NCI-H128 (cell line): ENCODE measurements around the gene TRIM24.
A peak's percentile ranks its signal among the peaks of the same experiment; 100 is the strongest.
"Not testable (repeated sequence)": the region's sequence is repeated elsewhere in the genome, so short reads cannot be mapped to it uniquely, and the experiment has no call there.

Experiments
- DNase-seq: peaks from one replicate; lab custom pipeline; 2025; ENCODE audit not compliant: unreplicated experiment; lab: John Stamatoyannopoulos, UW

Gene TRIM24

DNA sequence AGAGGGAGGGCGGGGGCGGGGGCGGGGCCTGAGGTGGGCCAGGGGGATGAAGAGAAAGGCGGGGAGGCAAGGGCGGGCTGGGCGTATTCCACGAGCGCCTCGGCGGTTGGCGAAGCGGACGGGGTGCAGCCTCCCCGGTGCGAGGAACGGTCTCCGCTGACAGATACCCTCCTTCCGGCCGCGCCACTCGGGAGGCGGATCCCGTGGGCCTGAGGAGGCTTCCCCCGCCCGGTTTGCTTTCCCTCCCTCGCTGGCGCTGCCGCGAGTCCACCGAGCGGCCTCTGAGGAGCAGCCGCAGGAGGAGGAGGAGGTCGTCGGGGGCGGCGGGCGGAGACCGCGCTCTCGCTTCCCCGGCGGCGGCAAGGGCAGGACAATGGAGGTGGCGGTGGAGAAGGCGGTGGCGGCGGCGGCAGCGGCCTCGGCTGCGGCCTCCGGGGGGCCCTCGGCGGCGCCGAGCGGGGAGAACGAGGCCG, at the start of gene TRIM24:
TRIM24 (plus strand) TSS at position 84 of the 473 bp plus-strand sequence; CDS start at position 374, 290 bp downstream.
- DNase-seq = no peak

DNA sequence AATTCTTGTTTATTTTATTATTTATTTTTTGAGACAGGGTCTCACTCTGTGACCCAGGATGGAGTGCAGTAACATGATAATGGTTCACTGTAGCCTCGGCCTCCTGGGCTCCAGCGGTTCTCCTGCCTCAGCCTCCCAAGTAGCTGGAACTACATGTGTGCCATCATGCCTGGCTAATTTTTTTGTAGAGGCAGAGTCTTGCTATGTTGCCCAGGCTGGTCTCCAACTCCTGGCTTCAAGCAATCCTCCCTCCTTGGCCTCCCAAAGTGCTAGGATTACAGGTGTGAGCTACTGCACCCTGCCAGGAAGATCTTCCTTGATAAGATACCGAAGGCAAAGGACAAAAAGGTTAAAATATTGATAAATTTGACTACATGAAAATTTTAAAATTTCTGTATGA, 48.0 kb upstream of the TRIM24 start:
- DNase-seq = not testable (repeated sequence)

DNA sequence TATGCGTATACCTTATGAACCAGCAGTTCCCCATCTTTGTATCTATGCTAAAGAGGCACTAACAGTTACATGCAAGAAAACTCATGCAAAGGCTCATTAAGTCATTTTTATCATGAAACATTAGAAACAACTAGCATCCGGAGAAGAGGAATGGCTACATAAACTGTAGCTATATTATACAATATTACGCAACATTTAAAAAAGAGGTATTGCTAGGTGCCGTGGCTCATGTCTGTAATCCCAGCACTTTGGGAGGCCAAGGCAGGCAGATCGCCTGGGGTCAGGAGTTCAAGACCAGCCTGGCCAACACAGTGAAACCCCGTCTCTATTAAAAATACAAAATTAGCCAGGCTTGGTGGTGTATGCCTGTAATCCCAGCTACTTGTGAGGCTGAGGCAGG, 47.1 kb upstream of the TRIM24 start:
- DNase-seq = not testable (repeated sequence)

DNA sequence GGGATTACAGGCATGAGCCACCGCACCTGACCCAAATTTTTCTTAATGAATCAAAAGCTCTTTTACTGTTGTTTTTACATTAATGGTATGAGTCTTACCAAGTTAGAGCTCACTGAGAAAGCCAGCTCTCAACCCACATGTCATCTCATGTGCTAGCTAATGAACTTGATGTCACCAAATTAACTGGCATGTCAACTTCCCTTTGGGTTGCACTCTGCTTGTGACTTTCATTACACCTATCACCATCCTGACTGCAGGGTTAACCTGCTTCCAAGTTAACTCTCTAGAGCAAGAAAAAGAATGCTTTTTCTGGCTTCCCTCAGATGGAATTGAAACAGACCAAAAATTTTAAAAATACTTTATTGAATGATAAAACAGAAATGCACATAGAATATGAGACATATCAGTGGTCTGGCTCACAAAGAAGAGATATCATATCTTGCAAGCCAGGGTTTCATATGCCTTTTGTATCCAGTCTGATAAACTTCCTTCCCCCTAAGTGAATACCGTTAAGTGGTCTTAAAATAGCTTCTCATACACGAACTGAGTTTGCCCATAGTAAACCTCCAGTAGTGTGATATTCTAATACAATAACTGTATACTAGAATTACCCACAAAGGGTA, 42.9 kb upstream of the TRIM24 start:
- no peak for DNase-seq

DNA sequence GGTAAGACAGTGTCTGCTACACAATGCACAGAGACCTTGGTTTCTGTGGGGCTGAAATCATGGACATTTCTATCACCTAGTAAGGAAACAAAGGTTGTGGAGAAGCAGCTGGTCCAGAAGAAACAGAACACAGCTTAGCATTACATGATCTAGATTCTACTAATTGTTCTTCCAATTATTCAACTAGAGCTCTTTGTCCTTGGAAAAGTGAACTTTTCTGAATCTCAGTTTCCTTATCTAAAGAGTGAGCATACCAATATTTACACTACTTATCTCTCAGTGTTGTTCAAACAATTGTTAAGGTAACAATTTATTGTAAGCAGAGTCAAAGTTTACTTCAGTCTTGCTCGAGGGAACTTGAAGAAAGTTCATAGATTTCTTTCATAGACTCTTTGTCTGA, 42.3 kb upstream of the TRIM24 start:
- DNase-seq = no peak

DNA sequence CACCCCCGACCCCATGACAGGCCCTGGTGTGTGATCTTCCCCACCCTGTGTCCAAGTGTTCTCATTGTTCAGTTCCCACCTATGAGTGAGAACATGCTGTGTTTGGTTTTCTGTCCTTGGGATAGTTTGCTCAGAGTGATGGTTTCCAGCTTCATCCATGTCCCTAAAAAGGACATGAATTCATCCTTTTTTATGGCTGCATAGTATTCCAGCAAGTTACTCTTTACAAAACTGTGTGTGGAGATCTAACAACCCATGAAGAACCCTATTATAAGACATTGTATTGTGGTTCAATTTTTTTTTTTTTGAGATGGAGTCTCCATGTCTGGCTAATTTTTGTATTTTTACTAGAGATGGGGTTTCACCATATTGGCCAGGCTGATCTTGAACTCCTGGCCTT, 41.7 kb upstream of the TRIM24 start:
- not testable (repeated sequence) for DNase-seq

DNA sequence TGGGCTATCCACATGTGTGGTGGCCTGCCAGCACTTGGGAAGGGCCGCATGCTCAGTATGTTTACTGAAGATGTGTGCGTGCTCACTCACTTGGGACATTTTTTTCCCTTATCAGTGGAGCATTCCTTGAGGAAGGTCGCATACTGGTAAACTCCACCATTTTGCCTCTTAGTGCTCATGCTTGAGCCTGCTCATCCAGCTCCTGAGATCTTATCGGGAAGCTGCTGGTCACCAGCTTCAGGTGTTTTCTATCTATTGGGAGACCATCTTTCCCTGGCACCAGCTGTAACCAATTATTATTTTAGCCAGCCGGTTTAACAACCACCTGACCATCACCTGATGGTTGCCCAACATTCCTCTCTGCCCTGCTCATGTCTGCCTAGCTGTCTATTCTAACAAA, 35.0 kb upstream of the TRIM24 start:
- DNase-seq = no peak

DNA sequence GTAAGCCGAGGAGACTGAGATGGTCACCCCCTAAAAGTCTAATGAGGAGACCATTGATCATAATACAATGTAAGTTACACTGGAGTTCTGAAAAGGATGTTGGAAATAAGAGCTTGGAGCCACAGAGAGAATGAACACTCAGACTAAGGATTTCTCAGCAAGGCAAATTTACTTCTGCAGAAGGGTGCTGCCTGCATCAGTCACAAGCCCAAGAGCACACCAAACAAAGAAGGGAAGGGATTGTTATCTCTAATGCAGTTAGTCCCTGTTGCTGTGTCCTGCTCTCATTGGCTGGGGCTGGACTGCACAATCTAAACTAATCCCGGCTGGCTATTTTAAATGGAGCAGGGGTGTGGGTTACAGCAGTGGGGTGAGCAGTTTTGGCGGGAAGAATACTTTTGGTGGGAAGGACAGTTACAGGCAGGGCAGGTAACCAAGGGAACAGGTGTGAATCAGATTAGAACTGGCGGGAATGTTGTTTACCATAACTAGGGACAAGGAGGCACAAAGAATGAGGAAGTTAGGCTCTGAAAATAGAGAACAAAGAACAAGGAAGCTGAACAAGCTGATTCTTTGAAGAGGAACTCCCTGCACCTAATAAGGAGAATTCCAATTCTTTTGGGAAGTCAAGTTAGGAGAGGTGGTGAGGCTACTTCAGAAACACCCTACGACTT, 30.3 kb upstream of the TRIM24 start:
- DNase-seq = no peak

DNA sequence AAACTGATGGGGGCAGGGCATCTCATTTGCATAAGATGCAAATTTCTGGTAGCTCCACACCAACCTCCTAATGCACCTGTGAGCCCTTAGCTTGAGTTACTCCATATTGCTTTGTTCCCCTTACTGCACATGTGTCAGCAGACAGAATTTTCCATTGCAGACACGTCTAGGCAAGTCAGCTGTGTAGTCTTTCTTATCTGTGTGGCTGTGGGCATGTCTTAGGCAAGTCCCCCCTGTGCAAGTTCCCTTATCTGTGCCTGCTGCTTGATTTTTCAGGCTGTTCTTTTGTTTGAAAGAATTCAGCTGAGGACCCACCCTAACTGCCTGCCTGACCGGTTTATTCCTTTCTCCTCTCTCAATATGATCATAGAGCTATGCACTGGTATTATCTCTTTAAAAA, 28.5 kb upstream of the TRIM24 start:
- no peak for DNase-seq

DNA sequence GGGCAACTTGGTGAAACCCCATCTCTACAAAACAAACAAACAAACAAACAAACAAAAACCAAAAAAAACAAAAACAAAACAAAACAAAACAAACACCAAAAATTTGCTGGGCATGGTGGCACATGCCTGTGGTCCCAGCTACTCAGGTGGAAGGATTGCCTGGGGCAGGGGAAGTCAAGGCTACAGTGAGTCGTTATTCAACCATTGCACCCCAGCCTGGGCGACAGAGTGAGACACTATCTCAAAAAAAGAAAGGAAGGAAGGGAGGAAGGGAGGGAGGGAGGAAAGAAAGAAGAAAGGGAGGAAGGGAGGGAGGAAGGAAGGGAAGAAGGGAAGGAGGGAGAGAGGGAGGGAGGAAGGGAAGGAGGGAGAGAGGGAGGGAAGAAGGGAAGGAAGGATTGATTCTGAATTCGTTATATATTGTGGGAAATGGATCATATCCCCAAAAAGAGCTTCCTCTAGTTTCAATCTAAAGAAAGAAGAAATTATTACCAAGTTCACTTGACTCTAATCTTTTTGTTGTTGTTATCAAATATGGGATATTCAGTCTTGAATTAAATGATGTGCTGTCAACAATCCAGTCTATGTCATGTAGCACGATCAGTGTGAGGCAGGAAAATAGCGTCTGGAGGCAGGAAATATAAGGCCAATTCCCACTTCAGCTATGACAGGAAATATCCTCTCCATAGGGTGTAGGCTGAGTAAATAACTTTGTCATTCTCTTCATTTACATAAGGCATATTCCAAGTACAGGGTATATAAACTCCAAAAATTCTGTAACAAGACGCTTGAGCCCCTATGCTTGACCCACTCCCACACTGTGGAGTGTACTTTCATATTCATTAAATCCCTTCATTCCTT, 26.2 kb upstream of the TRIM24 start:
- DNase-seq = no peak

DNA sequence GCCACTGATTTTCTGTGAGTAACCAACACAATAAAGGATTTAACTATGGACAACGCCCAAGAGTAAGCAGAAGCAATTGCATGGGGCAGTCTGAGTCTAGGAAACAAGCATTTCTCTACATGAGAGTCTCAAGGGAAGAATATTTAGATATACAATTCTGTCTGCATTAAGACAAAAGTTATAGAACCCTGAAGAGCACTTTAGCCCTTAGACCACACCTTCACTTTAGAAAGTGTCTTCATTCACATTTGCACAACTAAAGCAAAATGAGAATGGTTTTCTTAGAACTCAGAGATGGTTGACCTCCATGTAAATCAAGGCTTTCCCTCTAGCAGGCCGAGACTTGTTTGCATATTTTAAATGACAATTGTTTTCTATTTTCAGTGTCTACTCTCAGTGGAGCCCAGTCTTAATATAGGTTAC, 25.5 kb upstream of the TRIM24 start:
- DNase-seq = no peak

DNA sequence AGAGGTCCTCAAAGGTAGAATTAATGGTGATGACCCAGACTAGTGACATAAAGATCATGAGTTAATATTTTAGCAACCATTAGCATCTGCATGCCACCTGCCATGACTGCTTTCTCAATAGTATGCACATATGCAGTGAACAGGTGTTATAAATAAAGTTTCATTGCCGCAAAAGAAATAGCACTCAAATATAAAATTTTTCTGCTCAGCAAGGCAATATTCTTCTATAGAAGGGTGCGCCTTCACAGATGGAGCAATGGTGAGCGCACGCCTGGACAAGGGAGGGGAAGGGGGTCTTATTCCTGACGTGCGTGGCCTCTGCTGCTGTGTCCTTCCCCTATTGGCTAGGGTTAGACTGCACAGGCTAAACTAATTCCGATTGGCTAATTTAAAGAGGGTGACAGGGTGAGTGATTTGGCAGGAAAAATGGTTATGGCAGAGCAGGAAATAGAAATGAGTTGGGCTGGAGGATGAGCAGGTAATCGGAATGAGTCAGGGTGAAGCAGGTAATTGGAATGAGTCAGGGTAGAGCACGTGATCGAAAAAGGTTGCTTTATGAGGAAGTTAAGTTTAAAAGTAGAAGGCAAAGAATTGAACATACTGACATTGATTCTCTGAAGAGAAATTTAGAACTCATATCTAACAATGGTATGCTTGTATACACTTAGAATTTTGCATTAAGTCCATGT, 24.7 kb upstream of the TRIM24 start:
- DNase-seq = no peak

DNA sequence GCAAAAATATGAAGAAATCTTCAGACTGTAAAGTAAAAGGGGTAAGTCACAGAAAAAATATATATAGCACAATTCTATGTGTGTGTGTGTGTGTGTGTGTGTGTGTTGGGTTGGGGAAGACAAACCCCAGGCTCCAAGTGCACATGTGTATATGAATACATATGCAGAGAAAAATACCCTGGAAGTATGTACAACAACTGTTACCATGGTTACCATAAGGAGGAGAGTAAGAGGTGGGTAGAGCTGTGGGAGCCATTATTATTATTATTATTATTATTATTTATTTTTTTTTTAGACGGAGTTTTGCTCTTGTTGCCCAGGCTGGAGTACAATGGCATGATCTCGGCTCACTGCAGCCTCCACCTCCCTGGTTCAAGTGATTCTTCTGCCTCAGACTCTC, 23.7 kb upstream of the TRIM24 start:
- no peak for DNase-seq

DNA sequence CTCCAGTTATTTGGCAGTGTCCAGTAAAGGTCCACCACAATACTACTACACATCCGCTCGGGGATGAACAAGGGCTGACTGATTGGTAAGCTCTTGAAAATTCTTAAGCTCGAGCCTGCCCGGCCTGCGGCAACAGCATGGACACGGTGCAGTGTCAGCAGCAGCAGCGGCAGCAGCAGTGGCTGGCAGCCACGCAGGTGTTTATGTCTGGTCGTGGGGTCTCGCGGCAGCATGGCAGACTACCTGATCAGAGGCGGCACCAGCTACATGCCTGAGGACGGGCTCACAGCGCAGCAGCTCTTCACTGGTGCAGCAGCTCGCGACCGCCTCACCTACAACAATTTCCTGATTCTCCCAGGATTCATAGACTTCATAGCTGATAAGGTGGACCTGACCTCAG, 19.6 kb upstream of the TRIM24 start:
- no peak for DNase-seq

DNA sequence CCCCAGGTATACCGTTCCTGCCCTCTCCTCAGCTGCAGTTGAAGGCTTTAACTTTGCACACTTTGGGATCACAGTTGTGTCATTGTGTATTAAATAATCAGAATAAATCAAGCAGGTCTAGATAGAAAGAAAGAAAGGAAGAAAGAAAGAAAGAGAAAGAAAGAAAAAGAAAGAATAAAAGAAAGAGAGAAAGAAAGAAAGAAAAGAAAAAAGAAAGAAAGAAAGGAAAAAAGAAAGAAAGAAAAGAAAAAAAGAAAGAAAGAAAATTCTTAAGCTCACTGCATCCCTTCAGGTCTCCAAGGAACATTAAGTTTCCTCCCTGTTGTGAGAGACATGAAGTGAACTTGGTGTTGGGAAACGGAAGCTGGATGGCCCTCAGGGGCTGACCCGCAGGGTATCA, 17.2 kb upstream of the TRIM24 start:
- no peak for DNase-seq

DNA sequence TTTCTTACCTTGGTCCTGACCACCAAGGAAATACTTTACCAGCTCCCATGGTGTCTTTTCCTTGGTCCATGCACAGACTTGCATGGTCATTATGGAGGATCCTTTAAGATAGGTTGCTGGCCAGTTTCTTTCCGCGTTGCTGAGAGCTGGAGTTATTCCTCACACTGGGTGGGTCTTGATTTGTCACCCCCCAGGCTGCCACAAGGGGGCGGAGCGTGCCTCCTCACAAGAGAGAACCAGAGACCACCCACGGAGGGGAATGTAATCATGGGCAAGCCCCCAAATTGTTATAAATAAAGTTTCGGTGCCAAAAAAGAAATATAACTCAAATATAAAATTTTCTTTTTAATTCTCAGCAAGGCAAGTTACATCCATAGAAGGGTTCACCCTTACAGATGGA, 10.5 kb upstream of the TRIM24 start:
- DNase-seq = no peak

DNA sequence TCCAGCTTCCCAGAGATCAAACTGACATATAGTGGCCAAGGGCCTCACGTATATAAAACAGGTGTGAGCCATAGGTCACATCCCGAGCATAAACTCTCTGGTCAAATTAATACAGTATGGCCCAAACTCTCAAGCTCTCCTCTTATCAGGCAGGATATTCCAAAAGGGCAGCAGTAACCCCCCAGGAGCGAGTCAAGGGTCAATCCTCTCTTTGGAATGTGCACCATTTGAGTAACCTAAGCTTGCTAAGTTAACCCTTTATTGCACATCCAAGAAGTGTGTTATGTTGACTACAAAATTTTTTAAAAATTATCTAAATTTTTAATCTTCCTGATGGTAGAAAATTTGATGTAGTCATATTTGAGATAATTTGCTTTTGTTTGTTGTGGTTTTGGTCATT, 4.5 kb upstream of the TRIM24 start:
- no peak for DNase-seq

DNA sequence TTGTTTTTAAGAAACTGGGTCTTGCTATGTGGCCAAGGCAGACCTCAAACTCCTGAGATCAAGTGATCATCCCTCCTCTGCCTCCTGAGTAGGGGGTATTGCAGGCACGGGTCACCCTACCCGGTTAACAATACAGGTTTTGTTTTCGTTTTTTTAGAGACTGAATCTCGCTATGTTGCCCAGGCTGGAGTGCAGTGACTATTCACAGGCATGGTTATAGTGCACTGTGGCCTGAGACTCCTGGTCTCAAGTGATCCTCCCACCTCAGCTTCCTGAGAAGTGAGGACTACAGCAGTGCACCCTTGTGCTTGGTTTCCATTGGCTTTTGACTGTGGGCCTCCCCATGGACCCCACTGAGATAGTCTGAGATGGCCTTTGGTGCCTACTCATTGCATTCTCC, 3.8 kb upstream of the TRIM24 start:
- DNase-seq = no peak

DNA sequence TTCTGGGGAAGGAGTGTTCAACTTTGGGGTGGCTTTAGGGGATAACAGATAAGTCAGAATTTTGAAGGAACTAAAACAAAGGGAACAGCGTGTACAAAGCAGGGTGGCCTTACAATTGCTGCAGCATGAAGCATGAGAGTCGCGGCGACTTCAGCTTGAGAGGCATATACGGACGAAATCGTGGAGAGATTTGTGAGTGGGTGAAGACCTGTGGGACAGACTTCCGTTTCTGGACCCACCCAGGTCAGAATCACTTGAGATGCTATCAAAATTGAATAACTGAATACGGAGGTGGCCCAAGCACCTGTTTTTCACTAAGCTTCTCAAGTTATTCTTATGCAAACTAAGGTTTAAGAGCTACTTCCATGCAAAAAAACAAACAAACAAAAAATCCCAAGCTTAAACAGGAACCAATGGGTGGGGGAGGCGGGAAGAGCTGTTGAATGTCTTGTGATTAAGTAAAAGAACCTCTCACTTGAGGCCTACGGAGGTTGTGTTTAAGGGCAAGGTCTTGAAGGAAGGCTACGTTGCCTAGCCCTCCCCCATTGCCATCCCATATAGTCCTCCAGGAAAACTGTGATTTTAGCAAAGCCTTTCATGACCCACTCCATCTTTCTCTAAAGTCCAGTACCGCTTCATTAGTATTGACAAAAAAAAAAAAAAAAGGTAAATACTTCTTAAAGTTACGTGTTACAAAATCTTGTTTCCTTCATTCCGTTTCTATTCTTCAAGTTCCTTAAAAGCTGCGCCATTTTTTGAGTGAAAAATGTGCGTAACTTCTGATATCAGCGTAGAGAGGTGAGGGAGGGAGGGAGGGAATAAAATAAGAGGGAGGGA, 1.3 kb upstream of the TRIM24 start:
- DNase-seq = no peak

DNA sequence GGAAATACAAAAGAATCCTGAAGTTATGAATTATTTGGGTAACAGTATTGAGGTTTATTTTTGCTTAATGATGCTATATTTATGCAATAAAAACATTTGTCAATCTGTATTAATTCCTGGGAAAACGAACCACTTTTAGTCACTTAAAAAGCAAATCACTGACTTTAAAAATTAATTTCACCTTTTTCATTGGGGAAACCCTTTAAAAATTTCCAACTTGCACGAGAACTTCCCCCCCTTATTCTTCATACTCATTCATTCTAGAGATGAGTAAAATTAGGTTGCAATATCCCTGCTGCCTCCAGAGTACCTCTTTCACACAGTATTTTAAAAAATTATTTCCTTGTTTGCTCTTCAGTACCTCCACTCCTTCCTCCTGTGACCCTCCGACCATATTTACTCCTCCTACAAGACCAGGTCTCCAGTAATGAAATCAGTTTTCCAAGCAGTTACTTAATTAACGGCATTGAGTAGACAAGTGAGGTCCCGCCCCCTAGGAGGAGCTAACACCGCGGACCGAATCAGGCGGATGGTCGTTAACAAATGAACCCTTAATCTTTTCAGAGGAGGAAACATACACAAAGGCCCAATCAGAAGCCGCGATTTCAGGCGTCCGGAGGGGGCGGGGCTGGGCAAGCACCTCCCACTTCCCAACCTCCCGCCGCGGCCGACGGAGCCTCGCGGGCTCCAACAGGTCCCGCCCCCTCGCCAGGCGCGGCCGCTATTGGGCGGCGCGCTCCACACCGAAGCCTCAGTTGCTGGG, 465 bp upstream of the TRIM24 start:
- peak; percentile 93 for DNase-seq
